ENCODE measurements around the gene CALML6. TPM values are rescaled to one million over a fixed set of nuclear protein-coding genes. Genes with fewer than 3 reads are reported as not detected.

CALML6 gene
- total RNA-seq, 6 experiments from 2014 or later, result 0.11 to 0.95 (median 0.48) TPM; not detected in 1

DNA sequence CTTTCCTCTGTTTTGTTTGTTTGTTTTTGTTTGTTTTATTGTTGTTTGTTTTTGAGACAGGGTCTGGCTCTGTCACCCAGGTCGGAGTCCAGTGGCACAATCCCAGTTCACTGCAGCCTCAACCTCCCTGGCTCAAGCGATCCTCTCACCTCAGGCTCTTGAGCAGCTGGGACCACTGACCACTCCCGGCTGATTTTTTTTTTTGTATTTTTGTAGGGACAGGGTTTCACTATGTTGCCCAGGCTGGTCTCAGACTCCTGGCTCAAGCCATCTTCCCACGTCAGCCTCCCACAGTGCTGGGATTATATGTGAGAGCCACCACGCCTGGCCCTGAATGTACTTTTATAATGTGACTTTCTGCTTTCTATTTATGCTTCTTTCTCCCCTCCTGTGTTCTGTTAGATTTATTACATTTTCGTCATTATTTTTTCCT is 5.0 kb upstream of the CALML6 start:
- no peaks in the 10 kb centered on the region for H3K36me3 Mint-ChIP-seq (ENCODE audit: low read depth)
- H3K4me3 Mint-ChIP-seq, result peak overlapping the region; percentile 83
- H3K27me3 Mint-ChIP-seq (ENCODE audit: insufficient read depth), result peaks cover 4% of the 10 kb centered on the region; the same call in 1 of the 2 replicates
- H3K4me1 Mint-ChIP-seq (ENCODE audit: low read depth), result peaks cover 17% of the 10 kb centered on the region
- H3K27ac Mint-ChIP-seq, result peak overlapping the region; percentile 88
- H3K9me3 Mint-ChIP-seq, result no peaks in the 10 kb centered on the region
- TF ChIP-seq CTCF (IDR thresholded peaks at IDR 0.05), result no peak
- DNase-seq, result no peak

GRCh38 chr1:1910651-1911331 is 4.3 kb upstream of the CALML6 start:
- TF ChIP-seq CTCF (IDR thresholded peaks at IDR 0.05), result no peak
- DNase-seq, result no peak
- H3K27ac Mint-ChIP-seq, result 0 out of 2 replicates have a peak overlapping the region, but pooled peaks have one; percentile 88
- no peaks in the 10 kb centered on the region for H3K36me3 Mint-ChIP-seq (ENCODE audit: low read depth)
- peaks cover 4% of the 10 kb centered on the region; the same call in 1 of the 2 replicates for H3K27me3 Mint-ChIP-seq (ENCODE audit: insufficient read depth)
- H3K4me1 Mint-ChIP-seq (ENCODE audit: low read depth), result peaks cover 17% of the 10 kb centered on the region
- no peaks in the 10 kb centered on the region for H3K9me3 Mint-ChIP-seq
- H3K4me3 Mint-ChIP-seq, result no peak overlapping the region

- Mint-ChIP-seq H3K36me3 (ENCODE audit: low read depth) (no peaks in the 10 kb centered on the region), H3K9me3 (no peaks in the 10 kb centered on the region), H3K27ac (peak overlapping the region; percentile 63; the same call in 1 of the 2 replicates), H3K4me3 (no peak overlapping the region), H3K4me1 (ENCODE audit: low read depth) (peaks cover 11% of the 10 kb centered on the region), H3K27me3 (ENCODE audit: insufficient read depth) (peaks cover 7% of the 10 kb centered on the region; the same call in 1 of the 2 replicates)
- TF ChIP-seq CTCF (IDR thresholded peaks at IDR 0.05), result no peak
- DNase-seq, result no peak
Measured at GRCh38 chr1:1911350-1912041, 3.6 kb upstream of the CALML6 start.

DNA sequence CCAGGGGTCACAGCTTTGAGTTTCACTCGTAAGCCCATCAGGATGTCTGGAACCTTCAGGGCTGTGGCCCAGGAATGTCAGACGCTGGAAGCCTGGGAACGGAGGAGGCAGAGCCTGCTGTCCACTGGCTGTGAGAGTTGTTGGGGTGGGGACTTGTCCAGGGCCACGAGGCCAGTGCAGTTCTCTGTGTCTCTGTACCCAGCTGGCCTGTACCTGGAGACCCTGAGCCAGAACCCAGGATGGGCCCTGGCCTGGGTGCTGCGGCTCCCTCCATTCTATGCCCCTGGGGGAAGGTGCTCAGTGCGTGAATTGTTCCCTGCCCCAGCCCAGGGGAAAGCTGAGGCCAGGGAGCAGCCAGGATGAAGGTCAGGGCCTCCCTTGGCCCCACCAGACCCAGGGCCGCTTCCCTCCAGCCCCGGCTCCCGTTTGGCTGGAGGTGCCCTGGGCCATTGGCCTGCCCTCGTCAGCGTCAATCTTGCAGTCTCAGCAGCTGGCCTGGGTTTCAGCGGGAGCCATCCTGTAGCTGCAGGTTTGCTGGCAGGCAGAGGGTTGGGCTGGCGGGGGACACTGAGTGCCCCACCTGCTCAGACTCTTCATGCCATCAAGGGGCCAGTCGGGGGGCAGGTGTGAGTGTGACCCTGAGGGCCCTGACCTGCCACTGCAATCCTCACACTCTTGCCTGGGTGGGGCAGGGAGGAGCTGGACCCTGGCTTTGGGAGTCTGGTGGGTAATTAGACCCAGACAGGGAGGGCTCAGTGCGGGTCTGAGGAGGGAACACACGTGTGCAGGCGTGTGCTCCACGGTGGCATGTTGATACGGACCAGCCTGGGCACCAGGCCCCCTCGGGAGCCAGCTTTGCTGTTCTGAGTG is 724 bp upstream of the CALML6 start:
- H3K27me3 Mint-ChIP-seq (ENCODE audit: insufficient read depth), result peaks cover 14% of the 10 kb centered on the region
- H3K27ac Mint-ChIP-seq, result no peak overlapping the region
- no peaks in the 10 kb centered on the region for H3K9me3 Mint-ChIP-seq
- no peak for TF ChIP-seq CTCF (IDR thresholded peaks at IDR 0.05)
- H3K4me3 Mint-ChIP-seq, result no peak overlapping the region
- H3K4me1 Mint-ChIP-seq (ENCODE audit: low read depth), result peaks cover 10% of the 10 kb centered on the region
- no peaks in the 10 kb centered on the region for H3K36me3 Mint-ChIP-seq (ENCODE audit: low read depth)
- DNase-seq, result no peak
